NCI-H524 treated with DMSO at 0.1 percent for 48 hours (cell line): ENCODE measurements around the gene ID2.

Experiments used
- DNase-seq: peaks from one replicate; lab custom pipeline; 2025; lab: John Stamatoyannopoulos, UW

ID2 gene

GRCh38 chr2:8732601-8733000 is 50.7 kb downstream of the ID2 start:
- no peak for DNase-seq
